Endodermal cell (in vitro differentiated cells): Measurements from ENCODE around the gene NDST1. TPM values are rescaled to one million over a fixed set of nuclear protein-coding genes. Genes with fewer than 3 reads are reported as not detected.
A peak's percentile ranks its signal among the peaks of the same experiment; 100 is the strongest.

Source experiments
- DNase-seq: peaks from one replicate; pipeline ENCODE4 v3.0.0-alpha.2; 2017
- H3K27ac ChIP-seq: 2 replicates; pipeline ENCODE4 v1.5.1; 2013; ENCODE audit warnings: mild to moderate bottlenecking, low read depth, low read length, moderate library complexity
- H3K27me3 ChIP-seq: 2 replicates; pipeline ENCODE4 v1.6.1; 2013; ENCODE audit warnings: mild to moderate bottlenecking, low read length, moderate library complexity; ENCODE audit not compliant: insufficient read depth, control insufficient read depth, poor library complexity, severe bottlenecking
- H3K36me3 ChIP-seq: 2 replicates; pipeline ENCODE4 v1.7.0; 2013; ENCODE audit warnings: mild to moderate bottlenecking, low read length, moderate library complexity; ENCODE audit not compliant: control insufficient read depth, insufficient read depth
- H3K4me1 ChIP-seq: one replicate; pipeline ENCODE4 v1.7.0; 2013; ENCODE audit warnings: low read length; ENCODE audit not compliant: control insufficient read depth, insufficient read depth
- H3K4me3 ChIP-seq: 2 replicates; pipeline ENCODE4 v1.5.1; 2013; ENCODE audit warnings: mild to moderate bottlenecking, low read length, moderate library complexity
- H3K9ac ChIP-seq: 2 replicates; pipeline ENCODE4 v1.6.1; 2013; ENCODE audit warnings: mild to moderate bottlenecking, low read length, moderate library complexity; ENCODE audit not compliant: poor library complexity, severe bottlenecking; ENCODE audit errors: extremely low read depth
- H3K9me3 ChIP-seq: 2 replicates; pipeline ENCODE4 v1.6.1; 2013; ENCODE audit warnings: mild to moderate bottlenecking, low read length, moderate library complexity; ENCODE audit not compliant: control insufficient read depth
- H3K27ac Mint-ChIP-seq: 2 replicates; pipeline ENCODE4 v1.8.0; 2020; ENCODE audit warnings: mixed read lengths
- H3K27me3 Mint-ChIP-seq: 2 replicates; pipeline ENCODE4 v1.8.0; 2021; ENCODE audit warnings: mild to moderate bottlenecking, mixed read lengths; ENCODE audit not compliant: insufficient read depth
- H3K36me3 Mint-ChIP-seq: 2 replicates; pipeline ENCODE4 v1.8.0; 2020; ENCODE audit warnings: low read depth, mixed read lengths
- H3K4me1 Mint-ChIP-seq: 2 replicates; pipeline ENCODE4 v1.8.0; 2020; ENCODE audit warnings: mixed read lengths
- H3K4me3 Mint-ChIP-seq: 2 replicates; pipeline ENCODE4 v1.8.0; 2020; ENCODE audit warnings: mild to moderate bottlenecking, moderate library complexity, mixed read lengths
- H3K9me3 Mint-ChIP-seq: 2 replicates; pipeline ENCODE4 v1.8.0; 2020; ENCODE audit warnings: mild to moderate bottlenecking, mixed read lengths
- WGBS, 2 experiments: methylation state at CpG; one replicate each; pipeline versions ENCODE4 v1.1.5 to v1.1.7; 2013; ENCODE audit warnings: missing lambda C conversion rate in 2 of 2, mixed read lengths in 1 of 2; ENCODE audit not compliant: insufficient coverage in 1 of 2, insufficient read length in 1 of 2; 5-methylcytosine and 5-hydroxymethylcytosine counted together
- total RNA-seq, 2 donors: library from RNA; stranded (reverse); fragmentation: NEBNext Ultra II Directional in 1 of 2; extraction: Animal tissue kit (Norgen Biotek cat#: 25700) in 1 of 2; gene quantifications; 2 replicates in 1 of 2; 3 replicates in 1 of 2; pipeline ENCODE4 v1.2.1, GENCODE V29; 2021
- TF ChIP-seq, protein P1 (sequence below): fragments of 200-600 bp; sonication (generic); conservative IDR thresholded peaks from 2 replicates; pipeline ENCODE4 v1.5.0; 2021; ENCODE audit warnings: antibody characterized with exemption, mild to moderate bottlenecking

Gene NDST1
- total RNA-seq, 2 donors from 2014 or later, result 53.3 to 71.7 TPM

- TF ChIP-seq, protein P1, sequence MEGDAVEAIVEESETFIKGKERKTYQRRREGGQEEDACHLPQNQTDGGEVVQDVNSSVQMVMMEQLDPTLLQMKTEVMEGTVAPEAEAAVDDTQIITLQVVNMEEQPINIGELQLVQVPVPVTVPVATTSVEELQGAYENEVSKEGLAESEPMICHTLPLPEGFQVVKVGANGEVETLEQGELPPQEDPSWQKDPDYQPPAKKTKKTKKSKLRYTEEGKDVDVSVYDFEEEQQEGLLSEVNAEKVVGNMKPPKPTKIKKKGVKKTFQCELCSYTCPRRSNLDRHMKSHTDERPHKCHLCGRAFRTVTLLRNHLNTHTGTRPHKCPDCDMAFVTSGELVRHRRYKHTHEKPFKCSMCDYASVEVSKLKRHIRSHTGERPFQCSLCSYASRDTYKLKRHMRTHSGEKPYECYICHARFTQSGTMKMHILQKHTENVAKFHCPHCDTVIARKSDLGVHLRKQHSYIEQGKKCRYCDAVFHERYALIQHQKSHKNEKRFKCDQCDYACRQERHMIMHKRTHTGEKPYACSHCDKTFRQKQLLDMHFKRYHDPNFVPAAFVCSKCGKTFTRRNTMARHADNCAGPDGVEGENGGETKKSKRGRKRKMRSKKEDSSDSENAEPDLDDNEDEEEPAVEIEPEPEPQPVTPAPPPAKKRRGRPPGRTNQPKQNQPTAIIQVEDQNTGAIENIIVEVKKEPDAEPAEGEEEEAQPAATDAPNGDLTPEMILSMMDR, result no peak
- WGBS, 2 experiments, result 76 to 95% methylated on average over 4 to 8 of the region's 8 CpGs
- Mint-ChIP-seq H3K36me3 (peaks cover 28% of the 10 kb centered on the region), H3K4me1 (peaks cover 40% of the 10 kb centered on the region), H3K27me3 (no peaks in the 10 kb centered on the region), H3K9me3 (no peaks in the 10 kb centered on the region), H3K4me3 (no peak overlapping the region), H3K27ac (peak overlapping the region; percentile 13)
- no peak for DNase-seq
- Histone ChIP-seq H3K9me3 (no peaks in the 10 kb centered on the region), H3K4me1 (peaks cover 17% of the 10 kb centered on the region), H3K4me3 (no peak overlapping the region), H3K27ac (no peak overlapping the region), H3K36me3 (peaks cover 50% of the 10 kb centered on the region), H3K27me3 (no peaks in the 10 kb centered on the region), H3K9ac (no peak overlapping the region)
Observed at GRCh38 chr5:150525163-150525562, 17.2 kb downstream of the NDST1 start.

GRCh38 chr5:150525781-150526180 lies 17.9 kb downstream of the NDST1 start:
- Histone ChIP-seq H3K4me1 (peaks cover 19% of the 10 kb centered on the region), H3K4me3 (no peak overlapping the region), H3K27ac (no peak overlapping the region), H3K27me3 (no peaks in the 10 kb centered on the region), H3K9me3 (no peaks in the 10 kb centered on the region), H3K9ac (no peak overlapping the region), H3K36me3 (peaks cover 52% of the 10 kb centered on the region)
- H3K27ac Mint-ChIP-seq, result no peak overlapping the region
- H3K4me1 Mint-ChIP-seq, result peaks cover 44% of the 10 kb centered on the region
- no peak for DNase-seq
- TF ChIP-seq, protein P1, result no peak
- no peaks in the 10 kb centered on the region for H3K9me3 Mint-ChIP-seq
- H3K27me3 Mint-ChIP-seq, result no peaks in the 10 kb centered on the region
- H3K4me3 Mint-ChIP-seq, result no peak overlapping the region
- peaks cover 28% of the 10 kb centered on the region for H3K36me3 Mint-ChIP-seq

GRCh38 chr5:150527038-150527437 lies 19.1 kb downstream of the NDST1 start:
- peaks cover 55% of the 10 kb centered on the region for H3K36me3 ChIP-seq
- Mint-ChIP-seq H3K4me1 (peaks cover 42% of the 10 kb centered on the region), H3K36me3 (peaks cover 27% of the 10 kb centered on the region)

More at GRCh38 chr5:150527038-150527437, 19.1 kb downstream of the NDST1 start:
- WGBS, 2 experiments, result 95 to 96% methylated on average over 8 of the region's 8 CpGs
- no peak overlapping the region for H3K4me3 ChIP-seq
- TF ChIP-seq, protein P1, result no peak
- Mint-ChIP-seq H3K27ac (no peak overlapping the region), H3K9me3 (no peaks in the 10 kb centered on the region), H3K27me3 (no peaks in the 10 kb centered on the region), H3K4me3 (no peak overlapping the region)
- H3K27me3 ChIP-seq, result no peaks in the 10 kb centered on the region
- H3K9me3 ChIP-seq, result no peaks in the 10 kb centered on the region
- DNase-seq, result no peak
- H3K27ac ChIP-seq, result no peak overlapping the region
- H3K4me1 ChIP-seq, result peaks cover 19% of the 10 kb centered on the region
- H3K9ac ChIP-seq, result no peak overlapping the region
